Activated naive CD8-positive, alpha-beta T cell treated with anti-CD3 and anti-CD28 coated beads, Interleukin-2, amount 50 U/mL, for 24 hours (primary cell): ENCODE measurements around the gene PNMA1.
A peak's percentile ranks its signal among the peaks of the same experiment; 100 is the strongest.

ENCODE experiments used
- ATAC-seq: fragments of 150-1000 bp; cut with Tn5 transposase; one replicate; pipeline ENCODE4 v1.10.0; 2021
- DNase-seq: peaks from one replicate; pipeline ENCODE4 v3.0.0; 2021
- H3K27ac Mint-ChIP-seq: one replicate; pipeline ENCODE4 v1.8.0; 2021; ENCODE audit warnings: mild to moderate bottlenecking, mixed read lengths
- H3K27me3 Mint-ChIP-seq: one replicate; pipeline ENCODE4 v1.8.0; 2021; ENCODE audit warnings: mixed read lengths
- H3K36me3 Mint-ChIP-seq: one replicate; pipeline ENCODE4 v1.8.0; 2021; ENCODE audit warnings: low read depth, mixed read lengths
- H3K4me1 Mint-ChIP-seq: one replicate; pipeline ENCODE4 v1.8.0; 2021; ENCODE audit warnings: mixed read lengths
- H3K4me3 Mint-ChIP-seq: one replicate; pipeline ENCODE4 v1.8.0; 2021; ENCODE audit warnings: mild to moderate bottlenecking, moderate library complexity, mixed read lengths
- H3K9me3 Mint-ChIP-seq: one replicate; pipeline ENCODE4 v1.8.0; 2021; ENCODE audit warnings: mixed read lengths

The PNMA1 gene

GRCh38 chr14:73695997-73696396 is 18.2 kb downstream of the PNMA1 start:
- Mint-ChIP-seq H3K27ac (peak overlapping the region; percentile 90), H3K27me3 (no peaks in the 10 kb centered on the region), H3K4me3 (peak overlapping the region; percentile 19), H3K36me3 (peaks cover 1% of the 10 kb centered on the region), H3K4me1 (peaks cover 51% of the 10 kb centered on the region), H3K9me3 (no peaks in the 10 kb centered on the region)
- no peak for DNase-seq
- ATAC-seq: peak; percentile 48

GRCh38 chr14:73695082-73695481 is 19.1 kb downstream of the PNMA1 start:
- Mint-ChIP-seq H3K9me3 (no peaks in the 10 kb centered on the region), H3K4me3 (no peak overlapping the region), H3K36me3 (peaks cover 3% of the 10 kb centered on the region), H3K27ac (no peak overlapping the region), H3K4me1 (peaks cover 42% of the 10 kb centered on the region), H3K27me3 (no peaks in the 10 kb centered on the region)
- DNase-seq (no peak), ATAC-seq (no peak)

GRCh38 chr14:73694083-73694482 is 20.1 kb downstream of the PNMA1 start:
- no peak overlapping the region for H3K27ac Mint-ChIP-seq
- H3K4me1 Mint-ChIP-seq: peaks cover 32% of the 10 kb centered on the region
- DNase-seq (no peak), ATAC-seq (no peak)
- no peaks in the 10 kb centered on the region for H3K9me3 Mint-ChIP-seq
- H3K4me3 Mint-ChIP-seq: no peak overlapping the region
- no peaks in the 10 kb centered on the region for H3K27me3 Mint-ChIP-seq
- peaks cover 3% of the 10 kb centered on the region for H3K36me3 Mint-ChIP-seq

DNA sequence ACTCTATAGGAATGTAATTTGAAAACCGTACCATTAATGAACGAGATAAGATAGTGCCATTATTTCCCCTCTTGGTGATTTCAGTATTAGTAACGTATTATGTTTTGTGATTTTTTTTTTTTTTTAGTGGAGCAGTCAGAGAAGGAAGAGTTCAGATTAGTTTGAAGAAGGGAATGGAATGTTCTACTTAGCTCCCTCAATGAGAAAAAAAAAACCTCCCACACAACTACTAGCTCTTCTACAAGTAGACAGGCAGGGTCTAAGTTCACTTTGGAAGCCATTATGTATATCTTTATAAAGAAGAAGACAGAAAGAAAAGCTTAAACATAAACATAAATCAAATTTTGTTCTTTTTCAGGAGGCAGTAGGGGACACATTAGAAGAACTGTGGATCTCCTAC is 27.3 kb downstream of the PNMA1 start:
- H3K36me3 Mint-ChIP-seq: peaks cover 7% of the 10 kb centered on the region

DNA sequence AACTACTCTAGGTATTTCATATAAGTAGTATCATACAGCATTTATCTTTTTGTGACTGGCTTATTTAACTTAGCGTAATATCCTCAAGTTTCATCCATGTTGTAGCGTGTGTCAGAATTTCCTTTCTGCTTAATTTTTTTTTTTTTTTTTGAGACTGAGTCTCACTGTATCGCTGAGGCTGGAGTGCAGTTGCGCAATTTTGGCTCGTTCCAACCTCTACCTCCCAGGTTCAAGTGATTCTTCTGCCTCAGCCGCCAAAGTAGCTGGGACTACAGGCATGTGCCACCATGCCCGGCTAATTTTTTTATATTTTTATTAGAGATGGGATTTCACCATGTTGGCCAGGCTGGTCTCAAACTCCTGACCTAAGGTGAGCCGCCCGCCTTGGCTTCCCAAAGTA is 28.9 kb downstream of the PNMA1 start:
- ATAC-seq (no peak), DNase-seq (no peak)
- Mint-ChIP-seq H3K27me3 (no peaks in the 10 kb centered on the region), H3K4me1 (no peaks in the 10 kb centered on the region), H3K27ac (no peak overlapping the region), H3K36me3 (peaks cover 5% of the 10 kb centered on the region), H3K9me3 (no peaks in the 10 kb centered on the region), H3K4me3 (no peak overlapping the region)

More for the DNA sequence above, 27.3 kb downstream of the PNMA1 start:
- DNase-seq (no peak), ATAC-seq (no peak)
- Mint-ChIP-seq H3K27ac (no peak overlapping the region), H3K4me1 (no peaks in the 10 kb centered on the region), H3K9me3 (no peaks in the 10 kb centered on the region), H3K4me3 (no peak overlapping the region), H3K27me3 (no peaks in the 10 kb centered on the region)

GRCh38 chr14:73684627-73685026 is 29.6 kb downstream of the PNMA1 start:
- H3K4me3 Mint-ChIP-seq: no peak overlapping the region
- no peak for DNase-seq
- H3K4me1 Mint-ChIP-seq: no peaks in the 10 kb centered on the region
- no peak overlapping the region for H3K27ac Mint-ChIP-seq
- H3K9me3 Mint-ChIP-seq: no peaks in the 10 kb centered on the region
- no peak for ATAC-seq
- peaks cover 5% of the 10 kb centered on the region for H3K36me3 Mint-ChIP-seq
- no peaks in the 10 kb centered on the region for H3K27me3 Mint-ChIP-seq

GRCh38 chr14:73680821-73681220 is 33.4 kb downstream of the PNMA1 start:
- H3K4me1 Mint-ChIP-seq: no peaks in the 10 kb centered on the region
- H3K36me3 Mint-ChIP-seq: peaks cover 2% of the 10 kb centered on the region
- ATAC-seq (no peak), DNase-seq (no peak)
- no peak overlapping the region for H3K4me3 Mint-ChIP-seq
- H3K27ac Mint-ChIP-seq: no peak overlapping the region
- H3K9me3 Mint-ChIP-seq: no peaks in the 10 kb centered on the region
- no peaks in the 10 kb centered on the region for H3K27me3 Mint-ChIP-seq

- H3K4me3 Mint-ChIP-seq: no peak overlapping the region
- H3K9me3 Mint-ChIP-seq: no peaks in the 10 kb centered on the region
- DNase-seq (no peak), ATAC-seq (no peak)
- H3K27me3 Mint-ChIP-seq: no peaks in the 10 kb centered on the region
- no peaks in the 10 kb centered on the region for H3K36me3 Mint-ChIP-seq
- H3K27ac Mint-ChIP-seq: no peak overlapping the region
- no peaks in the 10 kb centered on the region for H3K4me1 Mint-ChIP-seq
Observed at GRCh38 chr14:73678698-73679097, 35.5 kb downstream of the PNMA1 start.

DNA sequence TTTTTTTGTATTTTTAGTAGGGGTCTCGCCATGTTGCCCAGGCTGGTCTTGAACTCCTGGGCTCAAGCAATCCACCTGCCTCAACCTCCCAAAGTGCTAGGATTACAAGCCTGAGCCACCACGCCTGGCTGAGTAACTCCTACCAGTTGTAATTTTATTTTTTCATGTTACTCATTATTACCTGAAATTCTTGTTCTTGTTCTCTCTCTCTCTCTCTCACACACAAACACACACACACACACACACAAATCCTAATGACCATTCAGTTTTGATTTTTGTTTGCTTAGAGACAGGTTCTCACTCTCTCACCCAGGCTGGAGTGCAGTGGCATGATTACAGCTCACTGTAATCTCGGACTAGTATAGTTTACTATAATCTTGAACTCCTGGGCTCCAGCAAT is 39.2 kb downstream of the PNMA1 start:
- no peaks in the 10 kb centered on the region for H3K36me3 Mint-ChIP-seq
- DNase-seq: no peak
- H3K4me3 Mint-ChIP-seq: no peak overlapping the region
- no peaks in the 10 kb centered on the region for H3K9me3 Mint-ChIP-seq
- no peaks in the 10 kb centered on the region for H3K27me3 Mint-ChIP-seq
- H3K4me1 Mint-ChIP-seq: no peaks in the 10 kb centered on the region
- no peak overlapping the region for H3K27ac Mint-ChIP-seq
- no peak for ATAC-seq

- ATAC-seq (no peak), DNase-seq (no peak)
- peaks cover 3% of the 10 kb centered on the region for H3K36me3 Mint-ChIP-seq
- no peaks in the 10 kb centered on the region for H3K9me3 Mint-ChIP-seq
- H3K4me1 Mint-ChIP-seq: no peaks in the 10 kb centered on the region
- H3K27ac Mint-ChIP-seq: no peak overlapping the region
- no peaks in the 10 kb centered on the region for H3K27me3 Mint-ChIP-seq
- H3K4me3 Mint-ChIP-seq: no peak overlapping the region
Observed at GRCh38 chr14:73667854-73668253, 46.3 kb downstream of the PNMA1 start.

DNA sequence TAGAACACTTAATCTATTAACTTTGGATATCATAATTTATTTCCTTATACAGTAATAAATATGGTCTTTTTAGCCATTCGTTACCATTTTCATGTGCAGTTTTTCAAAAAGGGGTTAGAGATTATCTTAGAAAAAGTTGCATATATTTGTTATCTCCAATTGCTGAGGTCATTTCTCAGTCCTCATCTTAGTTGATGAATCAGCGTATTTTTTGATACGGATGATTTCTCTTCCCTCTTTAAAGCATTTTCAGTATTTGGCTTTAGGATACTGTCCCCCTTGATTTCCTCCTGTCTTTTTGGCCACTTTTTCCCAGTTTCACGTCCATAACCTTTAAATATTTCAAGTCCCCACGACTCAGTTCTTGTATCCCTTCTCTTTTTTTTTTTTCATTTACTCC is 47.6 kb downstream of the PNMA1 start:
- no peaks in the 10 kb centered on the region for H3K27me3 Mint-ChIP-seq
- no peak overlapping the region for H3K4me3 Mint-ChIP-seq
- no peaks in the 10 kb centered on the region for H3K4me1 Mint-ChIP-seq
- ATAC-seq: no peak
- DNase-seq: no peak
- no peak overlapping the region for H3K27ac Mint-ChIP-seq
- H3K9me3 Mint-ChIP-seq: no peaks in the 10 kb centered on the region
- peaks cover 4% of the 10 kb centered on the region for H3K36me3 Mint-ChIP-seq

GRCh38 chr14:73665130-73665529 is 49.1 kb downstream of the PNMA1 start:
- H3K36me3 Mint-ChIP-seq: peaks cover 4% of the 10 kb centered on the region
- no peaks in the 10 kb centered on the region for H3K4me1 Mint-ChIP-seq
- H3K4me3 Mint-ChIP-seq: no peak overlapping the region
- H3K9me3 Mint-ChIP-seq: no peaks in the 10 kb centered on the region
- no peaks in the 10 kb centered on the region for H3K27me3 Mint-ChIP-seq
- DNase-seq (no peak), ATAC-seq (no peak)
- H3K27ac Mint-ChIP-seq: no peak overlapping the region

GRCh38 chr14:73663548-73664212 is 50.5 kb downstream of the PNMA1 start:
- H3K4me3 Mint-ChIP-seq: no peak overlapping the region
- ATAC-seq: no peak

DNA sequence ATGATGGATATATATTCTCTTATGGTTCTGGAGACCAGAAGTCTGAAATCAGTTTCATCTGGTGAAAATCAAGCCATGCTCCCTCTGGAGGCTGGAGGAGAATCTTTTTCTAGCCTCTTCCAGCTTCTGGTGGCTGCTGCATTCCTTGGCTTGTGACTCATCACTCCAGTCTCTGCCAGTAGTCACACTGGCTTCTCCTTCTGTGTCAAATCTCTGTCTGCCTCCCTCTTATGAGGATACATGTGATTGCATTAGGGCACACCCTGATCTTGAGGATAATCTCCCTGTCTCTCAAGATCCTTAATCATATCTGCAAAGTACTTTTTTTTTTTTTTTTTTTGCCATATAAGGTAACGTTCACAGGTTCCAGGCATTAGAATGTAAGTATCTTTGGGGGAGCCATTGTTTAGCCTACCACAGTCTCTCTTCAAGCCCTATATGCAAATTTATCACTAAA is 51.7 kb downstream of the PNMA1 start:
- H3K4me1 Mint-ChIP-seq: no peaks in the 10 kb centered on the region
- no peak for ATAC-seq
- DNase-seq: no peak
- H3K36me3 Mint-ChIP-seq: peaks cover 4% of the 10 kb centered on the region
- H3K9me3 Mint-ChIP-seq: no peaks in the 10 kb centered on the region
- H3K27ac Mint-ChIP-seq: no peak overlapping the region
- H3K27me3 Mint-ChIP-seq: no peaks in the 10 kb centered on the region
- H3K4me3 Mint-ChIP-seq: no peak overlapping the region

More at GRCh38 chr14:73663548-73664212, 50.5 kb downstream of the PNMA1 start:
- Mint-ChIP-seq H3K27ac (no peak overlapping the region), H3K9me3 (no peaks in the 10 kb centered on the region), H3K27me3 (no peaks in the 10 kb centered on the region), H3K36me3 (peaks cover 4% of the 10 kb centered on the region), H3K4me1 (no peaks in the 10 kb centered on the region)
- no peak for DNase-seq

- H3K4me3 Mint-ChIP-seq: no peak overlapping the region
Observed at GRCh38 chr14:73661872-73662271, 52.3 kb downstream of the PNMA1 start.

More at GRCh38 chr14:73661872-73662271, 52.3 kb downstream of the PNMA1 start:
- ATAC-seq (no peak), DNase-seq (no peak)
- Mint-ChIP-seq H3K27me3 (no peaks in the 10 kb centered on the region), H3K36me3 (peaks cover 4% of the 10 kb centered on the region), H3K27ac (no peak overlapping the region), H3K4me1 (no peaks in the 10 kb centered on the region), H3K9me3 (no peaks in the 10 kb centered on the region)
